ENCODE results near the gene DHX36.

- no peak for TF ChIP-seq CTCF (IDR thresholded peaks at IDR 0.05)
- no peak for TF ChIP-seq EP300 (IDR thresholded peaks at IDR 0.05)
Measured at GRCh38 chr3:154294016-154294415, 30.3 kb downstream of the DHX36 start.

Measured in suprapubic skin (tissue), 3 donors.